ACC112 (cell line): ENCODE data around the gene TPRKB.
"Not testable (repeated sequence)": the region's sequence is repeated elsewhere in the genome, so short reads cannot be mapped to it uniquely, and the experiment has no call there.

Source experiments
- H2AFZ ChIP-seq: fragments of 200-600 bp; sonication (generic); one replicate; pipeline ENCODE4 v1.6.0; 2017; ENCODE audit warnings: antibody characterized with exemption, low read length; ENCODE audit not compliant: unreplicated experiment
- H3K27ac ChIP-seq: fragments of 200-600 bp; sonication (generic); 2 replicates; pipeline ENCODE4 v1.5.1; 2014; ENCODE audit warnings: low read depth, mild to moderate bottlenecking, antibody characterized with exemption, low read length, moderate library complexity
- H3K27me3 ChIP-seq: fragments of 200-600 bp; sonication (generic); 2 replicates; pipeline ENCODE4 v1.6.1; 2014; ENCODE audit warnings: mild to moderate bottlenecking, antibody characterized with exemption, low read length, moderate library complexity, mixed read lengths; ENCODE audit not compliant: insufficient read depth
- H3K36me3 ChIP-seq: fragments of 200-600 bp; sonication (generic); 2 replicates; pipeline ENCODE4 v1.6.1; 2016; ENCODE audit warnings: mild to moderate bottlenecking, antibody characterized with exemption, low read length, moderate library complexity, mixed read lengths; ENCODE audit not compliant: insufficient read depth
- H3K4me1 ChIP-seq: fragments of 200-600 bp; sonication (generic); one replicate; pipeline ENCODE4 v1.6.1; 2016; ENCODE audit warnings: low read length, mixed read lengths; ENCODE audit not compliant: insufficient read depth, unreplicated experiment, control insufficient read depth
- H3K4me3 ChIP-seq: fragments of 200-600 bp; sonication (generic); 2 replicates; pipeline ENCODE4 v1.5.1; 2014; ENCODE audit warnings: mild to moderate bottlenecking, low read depth, low read length
- H3K79me2 ChIP-seq: fragments of 200-600 bp; sonication (generic); one replicate; pipeline ENCODE4 v1.6.0; 2016; ENCODE audit warnings: low read length; ENCODE audit not compliant: control insufficient read depth, unreplicated experiment, insufficient read depth

The TPRKB gene

DNA sequence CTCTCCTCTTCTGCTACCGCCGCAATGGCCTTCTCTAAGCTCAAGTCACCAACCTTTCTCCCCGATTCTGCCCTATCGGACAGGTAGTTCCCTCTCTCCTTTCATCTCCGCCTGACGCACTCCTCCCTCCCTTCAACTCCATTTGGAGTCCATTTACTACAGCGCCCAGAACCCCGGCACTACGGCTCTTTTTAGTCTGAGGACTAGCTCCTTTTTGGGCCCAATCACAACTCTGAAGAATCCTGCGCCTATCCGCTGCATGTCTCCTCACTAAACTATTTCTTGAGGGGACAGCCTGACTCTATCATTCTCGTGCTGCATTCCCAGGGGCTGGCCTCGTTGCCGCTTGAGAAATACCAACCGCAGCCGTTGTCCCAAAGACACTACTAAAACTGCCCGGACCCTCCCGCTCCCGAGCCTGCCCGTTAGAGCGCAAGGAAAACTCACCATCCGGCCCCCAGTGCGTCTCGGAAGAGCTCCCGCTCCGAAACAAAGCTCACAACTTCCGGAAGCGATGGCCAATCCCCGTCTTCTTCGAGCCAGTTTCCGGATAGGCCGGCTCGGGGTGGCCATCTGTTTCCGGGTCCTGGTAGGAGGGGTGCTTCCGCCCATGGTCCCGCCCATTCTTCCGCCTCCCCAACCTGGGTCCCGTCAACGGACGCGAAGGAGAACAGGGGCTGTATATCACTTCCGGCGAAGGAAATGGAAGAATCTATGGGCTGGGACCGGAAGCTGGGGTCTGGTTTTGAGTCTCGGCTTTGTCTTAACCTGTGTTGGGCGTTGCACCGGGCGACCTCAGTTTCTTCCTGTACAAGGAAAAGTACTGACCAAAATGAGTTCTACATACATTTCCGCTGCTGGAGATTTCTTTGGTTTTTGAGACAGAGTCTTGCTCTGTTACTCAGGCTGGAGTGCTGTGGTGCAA lies at the start of gene TPRKB:
TSS of gene TPRKB (minus strand) at position 491 of the 925 bp plus-strand sequence. CDS start 2,776 bp downstream, outside the sequence.
- peak within 1 kb of the TSS; percentile 47 for H2AFZ ChIP-seq
- H3K36me3 ChIP-seq = peaks cover under 1% of the 10 kb centered on the region
- H3K27me3 ChIP-seq = no peaks in the 10 kb centered on the region
- H3K79me2 ChIP-seq = peaks cover 17% of the 10 kb centered on the region
- H3K4me3 ChIP-seq = peak within 1 kb of the TSS; percentile 80
- peaks cover 5% of the 10 kb centered on the region for H3K4me1 ChIP-seq
- H3K27ac ChIP-seq = peak within 1 kb of the TSS; percentile 7; the same call in 1 of the 2 replicates

DNA sequence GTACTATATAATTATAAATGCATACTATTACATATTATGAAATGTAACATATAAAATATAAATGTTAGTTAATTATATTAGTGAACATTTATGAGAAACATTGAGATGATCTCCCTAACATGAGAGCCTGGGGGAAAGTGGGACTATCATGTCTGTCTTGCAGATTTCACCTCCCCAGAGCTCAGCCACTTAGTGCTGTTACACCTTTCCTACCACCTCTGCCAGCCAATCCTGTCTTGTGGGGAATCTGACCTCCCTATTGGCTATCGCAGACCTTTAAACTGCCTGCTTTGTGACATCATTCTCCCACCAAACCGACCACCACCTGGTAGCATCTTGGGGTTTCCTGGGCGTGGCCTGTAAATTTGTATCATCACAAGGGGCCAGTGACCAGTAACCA lies 46.7 kb upstream of the TPRKB start, which contains the start of gene C2orf78:
TSS of gene C2orf78 (plus strand) at position 301 of the 400 bp plus-strand sequence. CDS start 127 bp downstream, outside the sequence.
- not testable (repeated sequence) for H2AFZ ChIP-seq, H3K4me1 ChIP-seq, H3K27me3 ChIP-seq, H3K36me3 ChIP-seq, H3K27ac ChIP-seq, H3K4me3 ChIP-seq
- peaks cover 11% of the 10 kb centered on the region for H3K79me2 ChIP-seq

DNA sequence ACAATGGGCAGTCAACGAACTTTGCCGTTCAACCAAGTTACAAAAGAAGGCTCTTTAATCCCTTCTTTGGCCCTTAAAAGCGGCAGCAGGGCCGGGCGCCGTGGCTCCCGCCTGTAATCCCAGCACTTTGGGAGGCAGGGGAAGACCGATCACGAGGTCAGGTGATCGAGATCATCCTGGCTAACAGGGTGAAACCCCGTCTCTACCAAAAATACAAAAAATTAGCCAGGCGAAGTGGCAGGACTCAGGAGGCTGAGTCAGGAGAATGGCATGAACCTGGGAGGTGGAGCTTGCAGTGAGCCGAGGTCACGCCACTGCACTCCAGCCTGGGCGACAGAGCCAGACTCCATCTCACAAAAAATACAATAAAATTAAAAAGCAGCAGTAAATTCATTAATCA lies 46.3 kb upstream of the TPRKB start:
- not testable (repeated sequence) for H3K4me1 ChIP-seq, H2AFZ ChIP-seq, H3K27me3 ChIP-seq, H3K27ac ChIP-seq, H3K4me3 ChIP-seq, H3K36me3 ChIP-seq
- peaks cover 16% of the 10 kb centered on the region for H3K79me2 ChIP-seq

DNA sequence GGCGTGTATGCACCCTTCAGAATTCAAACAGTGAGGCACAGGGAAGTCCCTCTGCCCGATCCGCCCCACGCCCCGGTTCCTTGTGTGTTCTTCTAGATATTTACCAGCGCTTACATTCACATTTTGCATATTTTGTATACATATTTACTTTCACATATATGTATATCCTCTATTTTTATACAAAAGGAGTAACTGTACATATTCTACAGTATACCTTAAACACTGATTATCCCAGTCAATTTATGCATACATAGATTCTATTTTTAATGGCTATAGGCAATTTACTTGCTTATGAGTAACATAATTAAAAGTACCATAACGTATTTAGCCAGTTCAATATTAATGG lies 43.1 kb upstream of the TPRKB start:
- Histone ChIP-seq H3K27ac (no peak overlapping the region), H3K79me2 (peaks cover 33% of the 10 kb centered on the region), H2AFZ (peak overlapping the region; percentile 90), H3K4me3 (peak overlapping the region; percentile 97), H3K4me1 (peaks cover 12% of the 10 kb centered on the region), H3K27me3 (no peaks in the 10 kb centered on the region), H3K36me3 (peaks cover 8% of the 10 kb centered on the region)

DNA sequence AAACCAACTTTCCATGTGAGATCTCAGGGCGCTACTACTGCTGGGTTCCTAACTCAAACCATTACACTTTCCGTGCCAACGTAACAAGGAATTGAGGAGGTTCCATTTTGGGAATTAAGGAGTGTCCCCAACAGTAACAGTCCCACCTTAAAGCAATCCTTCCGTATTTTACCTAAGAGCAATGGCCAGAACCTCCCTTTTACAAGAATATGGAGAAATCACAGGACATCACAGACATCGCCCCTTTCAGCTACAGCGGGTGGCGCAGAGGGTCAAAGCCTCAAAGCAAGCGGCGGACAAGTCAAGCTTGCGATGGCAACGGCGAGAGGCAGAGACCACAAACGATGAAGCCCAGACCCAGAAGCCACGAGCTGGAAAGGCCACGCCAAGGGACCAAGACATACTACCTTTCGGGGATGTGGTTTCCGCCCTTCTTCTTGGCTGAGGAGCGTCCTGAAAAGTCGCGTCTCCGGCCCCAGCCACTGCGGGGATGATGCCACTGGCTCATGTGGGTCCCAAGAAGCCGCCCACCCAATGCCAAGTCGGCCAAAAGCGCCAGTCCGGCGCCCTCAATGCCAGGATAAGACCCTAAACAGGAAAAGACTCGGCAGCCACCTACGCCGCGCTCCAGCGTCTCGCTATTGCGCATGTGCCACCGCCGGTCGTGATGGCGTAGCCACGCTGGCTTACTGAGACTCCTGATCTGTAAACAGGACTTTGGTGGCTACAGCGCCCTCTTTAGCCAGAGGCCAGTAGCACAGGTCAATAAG lies 42.5 kb upstream of the TPRKB start, which contains the start of gene DUSP11:
TSS of gene DUSP11 (minus strand) at position 637 of the 770 bp plus-strand sequence. CDS start at position 508, 129 bp downstream.
- H3K27ac ChIP-seq = peak within 1 kb of the TSS; percentile 49

DNA sequence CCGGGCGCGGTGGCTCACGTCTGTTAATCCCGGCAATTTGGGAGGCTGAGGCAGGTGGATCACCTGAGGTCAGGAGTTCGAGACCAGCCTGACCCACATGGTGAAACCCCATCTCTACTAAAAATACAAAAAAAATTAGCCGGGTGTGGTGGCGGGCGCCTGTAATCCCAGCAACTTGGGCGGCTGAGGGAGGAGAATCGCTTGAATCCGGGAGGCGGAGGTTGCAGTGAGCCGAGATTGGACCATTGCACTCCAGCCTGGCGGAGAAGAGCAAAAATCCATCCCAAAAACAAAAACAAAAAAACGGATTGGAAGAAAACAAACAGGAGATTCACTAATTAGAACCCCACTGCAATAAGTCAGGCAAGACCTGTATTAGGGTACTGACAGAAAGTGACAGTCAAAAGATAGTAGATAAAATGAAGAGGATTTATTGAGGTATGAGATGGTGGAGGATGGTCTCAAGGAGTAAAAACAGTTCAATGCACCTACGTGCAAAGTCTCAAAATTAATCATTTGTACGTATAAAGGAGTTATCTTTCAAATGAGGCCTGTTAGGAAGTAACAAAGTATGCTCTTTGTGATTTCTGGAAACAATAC lies 41.8 kb upstream of the TPRKB start:
- Histone ChIP-seq H3K36me3 (peaks cover 18% of the 10 kb centered on the region), H3K4me3 (peak overlapping the region; percentile 97), H3K79me2 (peaks cover 37% of the 10 kb centered on the region), H2AFZ (peak overlapping the region; percentile 77), H3K4me1 (peaks cover 12% of the 10 kb centered on the region), H3K27ac (peak overlapping the region; percentile 49; the same call in 1 of the 2 replicates)
- not testable (repeated sequence) for H3K27me3 ChIP-seq

More for the DNA sequence above, 42.5 kb upstream of the TPRKB start, which contains the start of gene DUSP11:
- Histone ChIP-seq H3K4me3 (peak within 1 kb of the TSS; percentile 97), H3K79me2 (peaks cover 37% of the 10 kb centered on the region), H3K27me3 (no peaks in the 10 kb centered on the region), H3K4me1 (peaks cover 12% of the 10 kb centered on the region), H3K36me3 (peaks cover 12% of the 10 kb centered on the region), H2AFZ (peak within 1 kb of the TSS; percentile 90)

DNA sequence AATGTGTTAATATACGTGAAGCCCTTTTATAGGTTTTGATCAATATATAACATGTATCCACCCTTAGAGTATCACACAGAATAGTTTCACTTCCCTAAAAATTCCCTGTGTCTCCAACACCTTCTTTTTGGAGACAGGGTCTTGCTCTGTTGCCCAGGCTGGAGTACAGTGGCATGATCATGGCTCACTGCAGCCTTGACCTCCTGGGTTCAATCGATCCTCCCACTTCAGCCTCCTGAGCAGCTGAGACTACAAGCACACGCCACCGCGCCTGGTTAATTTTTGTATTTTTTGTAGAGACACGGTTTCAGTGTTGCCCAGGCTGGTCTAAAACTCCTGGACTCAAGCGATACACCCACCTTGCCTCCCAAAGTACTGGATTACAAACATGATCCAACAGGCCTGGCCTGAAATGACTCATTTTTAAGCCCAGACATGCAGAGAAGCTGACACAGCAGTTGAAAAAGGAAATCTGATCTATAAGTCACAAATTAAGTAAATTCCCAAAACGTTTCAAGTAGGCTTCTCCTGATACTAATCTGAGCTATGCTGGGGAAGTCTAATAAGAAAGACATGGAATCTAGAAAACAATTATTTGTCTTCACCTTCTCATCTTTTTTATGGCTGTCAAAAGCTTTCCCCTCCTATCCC lies 39.8 kb upstream of the TPRKB start:
- H2AFZ ChIP-seq = no peak overlapping the region
- H3K4me3 ChIP-seq = 0 out of 2 replicates have a peak overlapping the region, but pooled peaks have one; percentile 7
- peaks cover 34% of the 10 kb centered on the region for H3K36me3 ChIP-seq
- H3K27ac ChIP-seq = peak overlapping the region; percentile 38
- H3K79me2 ChIP-seq = peaks cover 37% of the 10 kb centered on the region
- peaks cover 12% of the 10 kb centered on the region for H3K4me1 ChIP-seq
- no peaks in the 10 kb centered on the region for H3K27me3 ChIP-seq

DNA sequence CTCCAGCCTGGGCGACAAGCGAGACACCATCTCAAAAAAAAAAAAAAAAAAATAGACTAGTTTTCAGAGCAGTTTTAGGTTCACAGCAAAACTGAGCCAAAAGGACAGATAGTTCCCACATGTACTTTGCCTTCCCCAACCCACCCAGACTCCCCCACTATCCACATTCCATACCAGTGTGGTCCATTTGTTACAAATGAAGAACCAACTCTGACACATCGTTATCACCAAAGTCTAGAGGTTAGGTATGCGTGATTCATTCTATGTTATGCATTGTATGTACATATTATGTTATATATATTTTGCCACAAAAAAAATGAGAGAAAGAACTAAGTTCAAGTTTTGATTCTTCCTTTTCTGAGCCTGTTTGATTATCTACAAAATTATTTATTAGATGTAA lies 39.2 kb upstream of the TPRKB start:
- H3K27me3 ChIP-seq = no peaks in the 10 kb centered on the region
- H3K27ac ChIP-seq = no peak overlapping the region
- H3K36me3 ChIP-seq = peaks cover 35% of the 10 kb centered on the region

DNA sequence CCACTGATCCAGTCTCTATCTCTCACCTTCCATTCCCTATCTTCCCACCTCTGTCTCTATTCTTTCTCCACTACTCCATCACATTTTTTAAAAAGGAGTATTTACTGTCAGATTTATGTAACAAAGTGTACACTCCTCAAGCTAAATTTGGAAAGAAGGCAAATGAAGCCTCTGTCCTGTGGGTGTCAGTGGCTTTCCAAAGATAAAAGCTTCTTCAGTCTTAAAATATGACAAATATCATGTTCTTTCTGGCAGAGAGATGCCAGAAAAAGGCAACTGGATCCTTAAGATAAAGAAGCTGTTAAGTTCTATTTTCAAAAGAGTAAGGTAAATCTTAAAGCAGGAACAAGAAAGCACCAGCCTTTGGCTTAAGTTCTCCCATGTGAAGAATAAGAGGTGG lies 35.7 kb upstream of the TPRKB start:
- Histone ChIP-seq H3K4me1 (peaks cover 6% of the 10 kb centered on the region), H3K27me3 (no peaks in the 10 kb centered on the region), H3K79me2 (peaks cover 17% of the 10 kb centered on the region), H2AFZ (no peak overlapping the region), H3K27ac (no peak overlapping the region), H3K4me3 (no peak overlapping the region), H3K36me3 (peaks cover 54% of the 10 kb centered on the region)

More for the DNA sequence above, 39.2 kb upstream of the TPRKB start:
- peaks cover 37% of the 10 kb centered on the region for H3K79me2 ChIP-seq
- H3K4me1 ChIP-seq = peaks cover 12% of the 10 kb centered on the region
- H2AFZ ChIP-seq = no peak overlapping the region
- H3K4me3 ChIP-seq = no peak overlapping the region

DNA sequence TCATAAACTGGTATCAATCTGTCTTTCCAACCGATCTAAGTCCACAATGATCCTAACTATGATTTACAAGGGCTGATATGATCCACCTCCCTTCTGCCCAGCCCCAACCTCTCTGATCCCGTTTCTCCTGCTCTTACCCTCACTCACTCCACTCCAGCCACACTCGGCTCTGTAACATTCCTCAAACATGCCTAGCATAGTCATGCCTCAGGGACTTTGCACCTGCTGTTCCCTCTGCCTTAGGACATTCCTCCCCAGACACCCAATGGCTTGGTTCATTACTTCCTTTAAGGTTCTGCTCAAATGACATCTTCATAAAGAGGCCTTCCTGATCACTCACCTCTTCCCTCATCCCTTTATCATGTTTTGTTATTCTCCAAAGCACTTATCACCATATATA lies 33.6 kb upstream of the TPRKB start:
- no peak overlapping the region for H3K4me3 ChIP-seq
- H3K36me3 ChIP-seq = peaks cover 58% of the 10 kb centered on the region
- H2AFZ ChIP-seq = no peak overlapping the region
- H3K27ac ChIP-seq = no peak overlapping the region
- H3K27me3 ChIP-seq = no peaks in the 10 kb centered on the region
- peaks cover 5% of the 10 kb centered on the region for H3K79me2 ChIP-seq
- no peaks in the 10 kb centered on the region for H3K4me1 ChIP-seq
